NCI-H1092 treated with DMSO at 0.1 percent for 48 hours (cell line): ENCODE measurements around the gene SHFL.

Experiments
- DNase-seq: peaks from one replicate; lab custom pipeline; 2025; lab: John Stamatoyannopoulos, UW

The SHFL gene

DNA sequence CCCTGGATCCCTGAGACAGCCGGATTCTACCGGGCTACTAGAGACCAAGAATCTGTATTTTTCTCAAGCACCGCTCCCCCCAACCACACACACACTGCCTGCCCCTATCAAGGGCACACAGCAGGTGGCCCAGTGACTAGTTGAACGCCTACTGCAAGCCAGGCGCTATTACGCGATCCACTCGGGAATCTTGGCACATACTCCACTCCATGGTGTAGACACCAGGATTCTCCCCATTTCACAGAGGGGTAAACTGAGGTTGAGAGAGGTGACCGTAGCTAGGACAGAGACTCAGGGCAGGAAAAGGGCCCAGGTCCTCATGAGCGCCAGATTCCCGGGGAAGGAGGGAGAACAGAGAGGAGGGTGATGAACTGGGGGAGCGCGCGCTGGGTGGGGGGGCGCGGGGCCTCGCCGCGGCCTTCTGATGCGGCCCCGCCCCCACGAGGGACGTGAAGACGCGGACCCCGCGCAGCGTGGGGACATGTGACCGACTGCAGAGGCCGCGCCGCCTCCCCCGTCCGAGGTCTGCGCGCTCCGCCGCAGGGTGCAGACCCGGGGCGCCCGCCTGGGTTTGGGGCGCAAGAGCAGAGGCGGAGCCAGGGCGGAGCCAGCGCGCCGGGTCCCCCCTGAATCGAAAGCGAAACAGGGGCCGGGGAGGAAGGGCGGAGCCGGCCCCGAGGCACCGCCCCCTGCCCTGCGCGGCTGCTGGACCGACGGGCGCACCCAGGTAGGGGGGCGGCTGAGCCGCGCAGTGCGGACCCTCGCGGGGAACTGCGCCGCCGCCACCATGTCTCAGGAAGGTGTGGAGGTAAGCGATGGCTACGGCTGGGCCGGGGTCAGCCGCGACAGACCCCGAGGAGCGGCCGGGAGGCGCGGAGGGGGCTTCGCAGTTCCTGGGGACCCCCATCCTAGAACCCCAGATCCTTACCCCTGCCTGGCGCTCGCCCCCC lies at the start of gene SHFL:
Gene SHFL, plus strand, starts transcription at position 677 of the 950 bp plus-strand sequence. Its CDS starts 111 bp downstream, at position 788.
- peak; percentile 19 for DNase-seq

- DNase-seq: no peak
These were observed 49.5 kb upstream of the SHFL start for GRCh38 chr19:10036601-10037071.

GRCh38 chr19:10037367-10037766 lies 48.8 kb upstream of the SHFL start:
- no peak for DNase-seq

DNA sequence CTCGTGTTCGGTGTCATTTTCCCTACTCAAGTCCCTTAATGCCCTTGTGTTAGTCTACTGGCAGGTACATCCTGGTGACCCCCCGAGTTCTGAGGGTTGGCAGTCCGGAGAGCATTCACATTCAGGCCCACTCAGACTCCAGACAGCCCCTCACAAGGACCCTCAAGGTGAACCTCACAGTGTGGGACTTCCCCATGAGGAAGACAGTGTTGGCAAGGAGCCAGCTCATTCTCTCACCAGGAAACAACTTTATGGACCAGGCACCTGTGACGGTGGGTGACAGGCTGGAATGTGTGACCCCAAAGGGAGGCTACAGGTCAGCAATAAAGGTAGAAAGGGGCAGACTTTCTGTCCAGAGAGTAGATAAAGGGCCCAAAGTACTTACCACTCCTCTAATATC lies 48.3 kb upstream of the SHFL start:
- DNase-seq: no peak

GRCh38 chr19:10043286-10043927 lies 42.7 kb upstream of the SHFL start:
- DNase-seq: peak; percentile 18

DNA sequence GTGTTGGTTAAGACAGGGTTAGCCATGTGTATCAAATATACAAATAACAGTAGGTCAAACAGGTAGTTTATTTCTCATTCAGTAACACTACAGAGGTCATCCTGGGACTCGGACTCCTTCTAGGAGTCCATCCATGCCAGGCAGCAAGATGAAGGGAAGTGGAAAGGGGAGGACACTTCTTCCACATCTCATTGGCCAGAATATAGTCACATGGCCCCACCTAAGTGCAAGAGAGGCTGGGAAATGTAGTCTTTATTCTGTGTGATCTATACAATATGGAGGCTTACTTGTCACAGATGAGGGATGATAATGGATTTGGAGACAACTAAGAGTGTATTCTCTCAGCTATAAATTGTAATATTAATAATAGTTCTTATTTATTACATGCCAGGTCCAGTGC lies 41.7 kb upstream of the SHFL start:
- no peak for DNase-seq

DNA sequence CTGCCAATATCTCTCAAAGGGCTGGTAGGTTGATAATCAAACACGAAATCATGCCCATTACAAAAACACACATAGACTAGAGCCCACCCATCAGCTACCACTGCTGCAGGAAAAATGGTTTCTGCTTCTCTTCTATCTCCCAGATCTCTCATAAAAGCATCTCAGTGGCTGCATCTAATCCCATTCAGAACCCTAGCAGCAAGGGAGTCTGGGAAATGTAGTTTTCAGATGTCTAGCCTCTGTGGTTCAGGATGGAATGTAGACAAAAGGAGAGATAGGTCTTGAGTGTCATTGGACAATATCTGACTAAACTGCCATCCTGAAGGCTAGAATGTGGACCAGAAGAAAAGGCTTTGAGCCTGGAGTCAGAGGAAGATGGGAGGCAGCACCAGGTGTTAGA lies 40.7 kb upstream of the SHFL start:
- no peak for DNase-seq

GRCh38 chr19:10049626-10050025 lies 36.5 kb upstream of the SHFL start:
- no peak for DNase-seq

- no peak for DNase-seq
These were observed 33.3 kb upstream of the SHFL start for GRCh38 chr19:10052602-10053360.

DNA sequence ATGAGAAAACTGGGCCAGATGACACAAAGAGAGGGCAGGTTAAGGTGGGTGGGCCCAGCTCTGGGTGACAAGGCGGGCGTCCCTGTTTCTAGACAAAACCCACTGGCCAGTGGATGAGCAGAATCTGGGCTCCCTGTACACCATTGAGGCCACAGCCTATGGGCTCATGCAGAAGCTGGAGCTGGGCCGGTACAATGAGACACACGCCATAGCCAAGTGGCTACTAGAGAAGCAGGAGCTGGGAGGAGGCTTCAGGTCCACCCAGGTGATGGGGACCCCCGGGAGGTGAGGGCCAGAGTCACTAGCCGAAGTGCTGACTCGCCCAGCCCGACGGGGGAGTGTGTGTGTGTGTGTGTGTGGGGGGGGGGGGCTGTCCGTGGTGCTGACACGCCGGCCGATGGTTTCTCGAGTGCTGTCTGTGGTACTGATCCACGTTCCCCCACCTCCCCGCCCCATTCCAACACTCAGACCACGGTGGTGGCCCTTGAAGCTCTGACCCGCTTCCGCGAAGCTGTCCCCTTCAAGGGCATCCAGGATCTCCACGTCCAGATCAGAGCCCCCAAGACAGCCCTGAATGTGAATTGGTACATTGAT lies 24.3 kb upstream of the SHFL start:
- no peak for DNase-seq

- DNase-seq: no peak
These were observed 17.9 kb upstream of the SHFL start for GRCh38 chr19:10068205-10068604.

- no peak for DNase-seq
These were observed 17.1 kb upstream of the SHFL start for GRCh38 chr19:10069046-10069445.

DNA sequence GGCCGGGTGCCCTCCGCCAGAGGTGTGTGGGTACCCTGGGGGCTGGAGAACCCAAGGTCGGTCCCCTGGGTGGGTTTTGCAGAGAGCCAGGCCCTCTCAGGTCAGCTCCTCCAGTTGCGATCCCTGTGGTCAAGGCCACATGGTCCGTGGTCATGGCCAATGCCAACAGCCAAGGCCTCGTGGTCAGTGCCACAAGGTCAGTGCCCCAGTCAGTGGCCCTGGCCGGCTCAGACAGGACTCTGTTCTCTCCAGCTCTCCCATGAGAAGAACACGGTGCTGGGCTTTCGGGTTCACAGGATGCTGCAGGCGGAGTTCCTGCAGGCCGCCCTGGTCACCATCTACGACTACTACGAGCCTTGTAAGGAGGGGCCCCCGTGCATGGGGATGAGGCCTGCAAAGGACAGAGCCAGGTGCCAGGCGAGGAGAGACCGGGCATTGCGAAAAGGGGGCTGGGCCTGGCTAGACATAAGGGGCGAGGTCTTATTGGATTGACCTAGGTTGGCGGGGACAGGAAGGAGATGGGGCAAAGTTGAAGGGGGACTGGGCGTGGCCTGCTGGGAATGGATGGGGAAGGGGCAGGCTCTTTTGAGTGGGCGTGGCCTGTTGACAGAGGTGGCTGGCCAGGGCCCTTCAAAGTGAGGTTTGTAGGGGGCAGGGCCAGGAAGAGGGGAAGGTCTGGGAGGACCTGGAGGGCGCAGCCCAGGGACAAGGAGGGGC lies 15.2 kb upstream of the SHFL start:
- no peak for DNase-seq

DNA sequence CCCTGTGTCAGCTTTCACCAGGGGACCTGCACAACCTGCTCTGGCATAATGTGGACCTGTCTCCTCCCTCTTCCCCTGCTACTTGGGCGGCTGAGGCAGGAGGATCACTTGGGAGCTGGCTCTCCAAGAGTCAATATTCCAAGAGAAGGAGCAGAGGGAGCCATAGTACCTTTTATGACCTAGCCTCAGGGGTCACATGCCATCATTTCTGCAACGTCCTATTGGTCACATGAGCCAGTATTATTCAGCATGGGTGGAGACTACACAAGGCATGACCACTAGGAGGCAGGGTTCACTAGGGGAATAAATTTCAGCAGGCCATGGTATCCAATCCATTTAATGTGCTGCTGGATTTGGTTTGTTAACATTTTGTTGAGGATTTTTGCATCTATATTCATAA lies 12.0 kb upstream of the SHFL start:
- peak; percentile 53 for DNase-seq

- no peak for DNase-seq
These were observed 9.6 kb upstream of the SHFL start for GRCh38 chr19:10076535-10076934.

- DNase-seq: no peak
These were observed 7.8 kb upstream of the SHFL start for GRCh38 chr19:10078329-10078728.

DNA sequence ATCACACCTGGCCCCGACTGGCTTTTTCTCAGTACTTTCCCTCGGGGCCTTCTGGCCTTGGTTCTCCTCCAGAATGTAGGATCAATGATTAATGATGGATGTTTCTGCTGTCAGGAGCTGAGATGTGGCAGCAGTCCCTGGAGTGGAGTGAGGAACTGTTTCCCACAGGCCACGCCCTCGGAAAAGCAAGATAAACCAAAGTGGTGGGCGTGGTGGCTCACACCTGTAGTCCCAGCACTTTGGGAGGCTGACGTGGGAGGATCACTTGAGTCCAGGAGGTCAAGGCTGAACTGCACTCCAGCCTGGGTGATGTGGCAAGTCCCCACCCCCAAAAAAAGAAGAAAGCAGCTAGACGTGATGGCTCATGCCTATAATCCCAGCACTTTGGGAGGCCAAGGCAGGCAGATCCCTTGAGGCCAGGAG lies 7.1 kb upstream of the SHFL start:
- DNase-seq: no peak

GRCh38 chr19:10083911-10084310 lies 2.2 kb upstream of the SHFL start:
- DNase-seq: no peak

GRCh38 chr19:10084803-10085202 lies 1.3 kb upstream of the SHFL start:
- no peak for DNase-seq

GRCh38 chr19:10086591-10087192 lies 575 bp downstream of the SHFL start:
- no peak for DNase-seq
